ENCODE results near the gene NPW. TPM values are rescaled to one million over a fixed set of nuclear protein-coding genes. Genes with fewer than 3 reads are reported as not detected.

NPW gene
- under 1 TPM in 1 of 2 donors, not detected in 1; 0.84 TPM for total RNA-seq
- long read RNA-seq = 0 reads

DNA sequence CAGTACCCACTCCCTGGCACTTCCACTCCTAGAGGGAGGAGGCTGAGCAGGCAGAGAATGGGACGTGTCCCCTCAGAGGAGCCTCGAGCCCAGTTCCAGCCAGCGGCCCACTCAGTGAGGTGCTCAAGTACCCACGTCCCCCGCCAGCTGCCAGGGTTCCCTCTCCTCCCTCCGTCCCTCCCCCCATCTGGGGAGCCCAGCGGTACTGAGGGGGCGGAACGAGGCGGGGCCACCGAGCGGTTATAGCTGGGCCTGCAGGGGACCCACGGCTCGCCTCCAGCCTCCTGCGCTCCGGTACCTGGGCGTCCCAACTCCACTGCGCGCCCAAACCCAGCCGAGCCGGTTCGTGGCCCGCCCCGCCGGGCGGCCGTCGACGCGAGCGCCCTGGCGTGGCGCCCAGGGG, at the start of gene NPW:
Gene NPW, plus strand, starts transcription at position 268 of the 403 bp plus-strand sequence.
- ATAC-seq = no peak
- intact Hi-C loops (cut with DNase I) = no loop called here
- DNase-seq = no peak

DNA sequence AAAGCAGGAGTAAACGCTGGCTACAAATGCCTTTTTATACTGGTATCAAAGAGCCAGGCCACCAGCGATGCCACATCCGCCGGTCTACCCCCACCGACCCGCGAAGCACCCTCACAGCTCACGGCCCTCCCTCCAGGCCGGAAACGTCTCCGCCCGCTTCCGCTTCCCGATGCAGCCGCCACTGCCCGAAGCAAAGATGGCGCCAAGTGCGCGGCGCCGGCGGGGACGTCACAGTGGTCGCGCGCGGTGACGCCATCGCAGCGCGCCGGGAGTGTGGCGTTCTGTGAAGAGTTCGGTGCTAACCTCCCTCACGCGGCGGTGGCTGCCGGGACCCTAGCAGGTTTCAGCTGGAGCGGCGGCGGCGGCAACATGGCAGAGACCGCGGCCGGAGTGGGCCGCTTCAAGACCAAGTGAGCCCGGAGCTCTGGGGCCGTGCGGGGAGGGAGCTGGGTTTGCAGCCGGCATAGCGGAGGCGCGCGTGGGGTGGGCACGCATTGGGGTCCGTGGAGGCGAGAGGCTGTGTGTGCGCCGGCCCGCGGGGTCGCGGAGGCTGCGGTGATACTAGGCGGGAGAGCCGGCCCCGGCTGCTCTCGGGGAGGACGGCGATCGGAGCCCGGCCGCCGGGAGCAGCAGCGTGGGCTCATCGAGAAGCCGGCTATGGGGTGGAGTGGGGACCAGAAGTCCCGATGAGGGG, 47.6 kb upstream of the NPW start, which contains the start of gene TBL3:
Gene TBL3, plus strand, starts transcription at position 258 of the 694 bp plus-strand sequence. Its CDS starts 112 bp downstream, at position 370.
- intact Hi-C loops (cut with DNase I) = no loop called here
- peak; percentile 96 to 97 for ATAC-seq

DNA sequence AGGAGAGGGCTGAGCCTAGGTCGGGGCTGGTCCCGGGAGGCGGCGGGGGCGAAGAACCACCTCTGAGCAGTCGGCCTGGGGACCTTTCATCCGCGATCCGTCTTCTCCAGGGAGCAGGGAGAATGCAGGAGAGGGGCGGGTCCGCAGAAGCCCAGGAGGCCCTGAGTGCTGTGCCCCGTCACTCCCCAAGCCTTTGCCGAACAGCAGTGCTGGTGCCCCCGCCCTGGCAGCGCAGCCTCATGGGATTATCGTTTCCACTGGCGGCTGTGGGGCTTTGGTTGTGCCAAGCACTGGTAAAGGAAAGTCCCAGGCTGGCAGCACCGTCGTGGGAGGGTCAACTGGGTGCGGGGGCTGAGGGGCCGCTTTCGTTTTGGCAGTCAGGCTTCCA, 47.1 kb upstream of the NPW start:
- intact Hi-C loops (cut with DNase I) = no loop called here
- DNase-seq (peak; percentile 25), ATAC-seq (no peak)

More for the DNA sequence above, 47.6 kb upstream of the NPW start, which contains the start of gene TBL3:
- DNase-seq = peak; percentile 94

- intact Hi-C loops (cut with DNase I) = no loop called here
- DNase-seq (peak; percentile 21), ATAC-seq (no peak)
Measured at GRCh38 chr16:1973461-1974156, 46.0 kb upstream of the NPW start.

- DNase-seq = peak; percentile 17
- intact Hi-C loops (cut with DNase I) = no loop called here
- no peak for ATAC-seq
Measured at GRCh38 chr16:1974157-1975070, 45.2 kb upstream of the NPW start.

GRCh38 chr16:1975432-1976215, 44.0 kb upstream of the NPW start:
- DNase-seq (no peak), ATAC-seq (no peak)
- intact Hi-C loops (cut with DNase I) = no loop called here

DNA sequence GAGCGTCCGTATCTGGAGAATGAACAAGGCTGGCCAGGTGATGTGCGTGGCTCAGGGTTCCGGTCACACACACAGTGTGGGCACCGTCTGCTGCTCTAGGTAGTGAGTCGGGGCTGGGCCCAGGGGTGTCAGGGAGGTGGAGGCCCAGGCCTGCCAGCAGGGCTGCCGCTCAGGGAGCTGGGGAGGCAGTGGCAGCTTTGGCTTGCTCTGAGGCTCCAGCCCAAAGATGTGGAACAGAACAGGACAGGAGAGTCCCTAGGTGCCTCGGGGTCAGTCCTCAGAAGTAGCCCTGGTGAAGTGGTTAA, 43.4 kb upstream of the NPW start:
- DNase-seq (no peak), ATAC-seq (no peak)
- intact Hi-C loops (cut with DNase I) = no loop called here

- no peak for ATAC-seq
- intact Hi-C loops (cut with DNase I) = no loop called here
- no peak for DNase-seq
Measured at GRCh38 chr16:1976951-1977874, 42.4 kb upstream of the NPW start.

DNA sequence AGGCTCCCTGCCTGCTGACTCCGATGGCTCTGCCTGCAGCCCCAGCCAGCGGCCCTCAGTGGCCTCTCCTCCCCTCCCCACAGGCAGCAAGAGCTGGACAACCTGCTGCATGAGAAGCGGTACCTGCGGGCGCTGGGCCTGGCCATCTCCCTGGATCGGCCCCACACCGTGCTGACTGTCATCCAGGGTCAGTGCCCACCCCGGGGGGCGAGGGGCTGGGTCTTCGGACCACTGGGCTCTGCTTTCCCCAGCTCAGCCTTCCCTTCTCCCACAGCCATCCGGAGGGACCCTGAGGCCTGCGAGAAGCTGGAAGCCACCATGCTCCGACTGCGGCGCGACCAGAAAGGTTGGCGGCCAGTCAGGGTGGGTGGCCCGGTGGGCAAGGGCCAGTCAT, 41.7 kb upstream of the NPW start:
- no peak for DNase-seq
- intact Hi-C loops (cut with DNase I) = no loop called here
- ATAC-seq = no peak

DNA sequence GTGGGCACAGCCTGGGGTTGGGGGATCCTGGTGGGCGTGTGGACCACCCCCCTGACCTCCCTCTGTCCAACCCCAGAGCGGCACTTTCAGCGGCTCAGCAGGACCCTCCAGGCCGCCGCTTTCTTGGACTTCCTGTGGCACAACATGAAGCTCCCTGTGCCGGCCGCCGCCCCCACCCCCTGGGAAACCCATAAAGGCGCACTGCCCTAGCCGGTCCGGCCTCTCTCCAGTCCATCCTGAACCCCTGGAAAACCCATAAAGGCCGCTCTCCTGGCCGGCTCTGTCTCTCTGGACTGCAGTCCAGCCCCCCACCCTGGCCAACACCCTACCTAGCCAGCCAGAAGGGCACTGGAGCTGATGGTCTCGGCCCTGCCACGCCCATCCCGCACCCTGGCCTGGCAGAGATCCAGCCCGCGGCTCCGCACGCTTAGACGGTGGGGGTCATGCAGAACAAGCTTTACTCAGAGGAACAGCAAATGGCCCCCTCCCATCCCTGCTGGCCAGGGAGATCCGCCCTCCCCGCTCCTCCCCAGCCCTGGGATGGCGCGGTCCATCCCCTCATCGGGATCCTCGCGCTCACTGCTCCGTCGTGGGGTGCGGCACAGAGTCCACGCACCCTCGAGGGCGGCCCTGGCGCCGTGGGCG, 41.0 kb upstream of the NPW start:
- intact Hi-C loops (cut with DNase I) = no loop called here
- DNase-seq (no peak), ATAC-seq (no peak)

GRCh38 chr16:1979271-1980029, 40.1 kb upstream of the NPW start:
- ATAC-seq = peak in 1 of 2 donors; percentile 4
- no peak for DNase-seq
- intact Hi-C loops (cut with DNase I) = no loop called here

DNA sequence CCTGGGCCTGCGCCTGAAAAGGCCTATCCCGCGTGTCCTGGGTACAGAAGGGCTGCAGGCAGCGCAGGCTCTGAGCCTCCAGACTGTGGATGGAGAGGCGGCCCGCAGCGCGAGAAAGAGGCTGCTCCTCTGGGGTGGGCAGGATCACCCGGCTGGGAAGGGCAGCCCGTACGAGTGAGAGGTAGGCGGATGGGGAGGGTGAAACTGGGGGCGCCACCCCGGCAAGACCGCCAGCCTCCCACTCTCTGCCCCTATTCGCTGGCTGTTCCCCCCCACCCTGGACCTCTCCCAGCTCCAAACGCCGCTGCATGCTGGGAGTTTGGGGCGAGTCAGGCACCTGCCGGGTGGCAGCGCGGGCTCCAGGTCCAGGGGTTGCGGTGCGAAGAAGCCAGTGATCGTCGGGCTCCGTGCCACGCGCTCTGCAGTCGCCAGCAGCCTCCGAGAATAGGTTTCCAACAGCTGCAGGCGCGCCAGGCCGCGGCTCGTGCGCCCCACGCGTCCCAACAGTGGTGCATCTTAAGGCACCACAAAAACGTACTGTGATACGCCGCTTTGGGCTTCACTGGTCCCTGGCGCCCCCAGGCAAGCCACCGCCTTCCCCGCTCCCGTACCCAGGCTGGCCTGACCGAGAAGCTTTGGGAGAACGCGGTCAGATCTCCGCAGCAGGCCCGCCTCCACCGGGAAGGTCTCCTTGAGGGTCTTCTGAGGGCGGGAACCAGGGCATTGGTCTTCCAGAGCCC, 39.4 kb upstream of the NPW start:
- intact Hi-C loops (cut with DNase I) = no loop called here
- DNase-seq (no peak), ATAC-seq (no peak)

DNA sequence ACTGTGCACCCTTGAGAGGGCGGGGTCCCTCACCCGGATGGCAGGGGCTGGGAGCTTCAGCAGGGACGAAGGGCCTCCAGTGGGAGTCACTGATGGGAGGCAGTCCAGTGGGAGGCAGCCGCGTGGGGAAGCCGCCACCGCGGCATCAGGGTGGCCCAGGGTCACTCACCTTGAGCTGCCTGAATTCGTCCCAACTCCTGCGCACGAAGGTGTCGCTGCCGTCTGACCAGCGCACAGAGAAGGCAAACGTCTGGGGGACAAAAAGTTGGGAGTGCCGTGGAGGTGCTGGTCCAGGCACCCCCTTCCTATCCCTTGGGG, 38.9 kb upstream of the NPW start:
- intact Hi-C loops (cut with DNase I) = no loop called here
- ATAC-seq = no peak
- DNase-seq = no peak

DNA sequence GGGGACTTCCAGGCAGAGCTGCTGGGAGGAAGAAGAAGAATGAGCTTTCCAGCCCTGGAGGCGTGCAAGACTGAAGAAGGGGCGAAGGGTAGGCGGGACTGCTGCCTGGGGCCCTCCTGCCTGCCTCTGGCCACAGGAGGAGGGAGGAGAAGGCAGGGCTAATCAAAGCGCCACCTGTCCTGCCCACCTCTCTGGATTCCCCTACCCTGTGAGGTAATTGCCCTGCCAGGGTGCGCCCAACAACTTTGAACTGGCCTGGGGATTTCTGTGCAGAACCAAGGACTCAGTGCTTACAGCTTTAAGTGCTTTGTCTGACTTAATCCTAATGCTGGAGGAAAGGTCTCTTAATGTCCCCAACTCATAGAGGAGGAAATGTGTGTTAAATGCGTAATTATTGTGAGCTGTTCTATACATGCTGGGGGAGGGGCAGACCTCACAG, 38.2 kb upstream of the NPW start, which contains the start of gene NOXO1:
Gene NOXO1, minus strand, starts transcription at position 72 of the 439 bp plus-strand sequence. CDS start 290 bp downstream, outside the sequence.
- intact Hi-C loops (cut with DNase I) = no loop called here
- no peak for DNase-seq

GRCh38 chr16:1982013-1982433, 37.6 kb upstream of the NPW start:
- intact Hi-C loops (cut with DNase I) = no loop called here
- DNase-seq = no peak
- no peak for ATAC-seq

More for the DNA sequence above, 38.2 kb upstream of the NPW start, which contains the start of gene NOXO1:
- no peak for ATAC-seq

- intact Hi-C loops (cut with DNase I) = no loop called here
- ATAC-seq = no peak
Measured at GRCh38 chr16:1982991-1983543, 36.5 kb upstream of the NPW start.

More at GRCh38 chr16:1982991-1983543, 36.5 kb upstream of the NPW start:
- DNase-seq = no peak
